ENCODE data around the gene MALL. TPM values are rescaled to one million over a fixed set of nuclear protein-coding genes. Genes with fewer than 3 reads are reported as not detected.
"Not testable (repeated sequence)": the region's sequence is repeated elsewhere in the genome, so short reads cannot be mapped to it uniquely, and the experiment has no call there.

Gene MALL
- total and polyA plus RNA-seq, 9 donors: 5.6 to 16.1 (median 8.4) TPM

GRCh38 chr2:110068153-110068552 is 47.5 kb downstream of the MALL start:
- H3K9me3 ChIP-seq (replicated peaks; ENCODE audit: control insufficient read depth, low read depth, low read length); H3K27ac ChIP-seq (ENCODE audit: low read length); H3K27me3 ChIP-seq (ENCODE audit: control insufficient read depth, insufficient read depth, low read length); H3K4me1 ChIP-seq (ENCODE audit: control insufficient read depth, insufficient read depth, low read length); H3K4me3 ChIP-seq (ENCODE audit: low read length); DNase-seq; H3K36me3 ChIP-seq (ENCODE audit: control insufficient read depth, insufficient read depth, low read length): not testable (repeated sequence)
- 80% methylated on average over 2 of the region's 3 CpGs for WGBS (ENCODE audit: insufficient coverage)

- not testable (repeated sequence) for DNase-seq; H3K9me3 ChIP-seq (replicated peaks; ENCODE audit: control insufficient read depth, low read depth, low read length); H3K36me3 ChIP-seq (ENCODE audit: control insufficient read depth, insufficient read depth, low read length); H3K4me1 ChIP-seq (ENCODE audit: control insufficient read depth, insufficient read depth, low read length); H3K27ac ChIP-seq (ENCODE audit: low read length); H3K27me3 ChIP-seq (ENCODE audit: control insufficient read depth, insufficient read depth, low read length); H3K4me3 ChIP-seq (ENCODE audit: low read length)
- no CpG with 5 or more reads among the region's 3 CpGs for WGBS (ENCODE audit: insufficient coverage)
Measured at GRCh38 chr2:110062332-110062731, 53.3 kb downstream of the MALL start.

GRCh38 chr2:110060550-110060949 is 55.1 kb downstream of the MALL start:
- H3K27ac ChIP-seq (ENCODE audit: low read length); H3K4me1 ChIP-seq (ENCODE audit: control insufficient read depth, insufficient read depth, low read length); H3K4me3 ChIP-seq (ENCODE audit: low read length); DNase-seq; H3K36me3 ChIP-seq (ENCODE audit: control insufficient read depth, insufficient read depth, low read length); H3K9me3 ChIP-seq (replicated peaks; ENCODE audit: control insufficient read depth, low read depth, low read length); H3K27me3 ChIP-seq (ENCODE audit: control insufficient read depth, insufficient read depth, low read length): not testable (repeated sequence)
- WGBS (ENCODE audit: insufficient coverage): no CpG with 5 or more reads among the region's 2 CpGs

- not testable (repeated sequence) for H3K4me3 ChIP-seq (ENCODE audit: low read length); H3K9me3 ChIP-seq (replicated peaks; ENCODE audit: control insufficient read depth, low read depth, low read length); DNase-seq; H3K27ac ChIP-seq (ENCODE audit: low read length); H3K27me3 ChIP-seq (ENCODE audit: control insufficient read depth, insufficient read depth, low read length); H3K36me3 ChIP-seq (ENCODE audit: control insufficient read depth, insufficient read depth, low read length); H3K4me1 ChIP-seq (ENCODE audit: control insufficient read depth, insufficient read depth, low read length)
- no CpG with 5 or more reads among the region's 1 CpG for WGBS (ENCODE audit: insufficient coverage)
Measured at GRCh38 chr2:110059694-110060358, 55.8 kb downstream of the MALL start.

- WGBS (ENCODE audit: insufficient coverage): no CpG with 5 or more reads among the region's 11 CpGs
- not testable (repeated sequence) for H3K4me3 ChIP-seq (ENCODE audit: low read length); H3K27ac ChIP-seq (ENCODE audit: low read length); H3K36me3 ChIP-seq (ENCODE audit: control insufficient read depth, insufficient read depth, low read length); H3K27me3 ChIP-seq (ENCODE audit: control insufficient read depth, insufficient read depth, low read length); DNase-seq; H3K9me3 ChIP-seq (replicated peaks; ENCODE audit: control insufficient read depth, low read depth, low read length); H3K4me1 ChIP-seq (ENCODE audit: control insufficient read depth, insufficient read depth, low read length)
Measured at GRCh38 chr2:110059009-110059693, 56.5 kb downstream of the MALL start.

GRCh38 chr2:110058034-110058433 is 57.6 kb downstream of the MALL start:
- H3K4me3 ChIP-seq (ENCODE audit: low read length); H3K9me3 ChIP-seq (replicated peaks; ENCODE audit: control insufficient read depth, low read depth, low read length); H3K27ac ChIP-seq (ENCODE audit: low read length); H3K36me3 ChIP-seq (ENCODE audit: control insufficient read depth, insufficient read depth, low read length); H3K27me3 ChIP-seq (ENCODE audit: control insufficient read depth, insufficient read depth, low read length); DNase-seq; H3K4me1 ChIP-seq (ENCODE audit: control insufficient read depth, insufficient read depth, low read length): not testable (repeated sequence)

GRCh38 chr2:110055819-110056408 is 59.7 kb downstream of the MALL start:
- H3K4me1 ChIP-seq (ENCODE audit: control insufficient read depth, insufficient read depth, low read length); H3K9me3 ChIP-seq (replicated peaks; ENCODE audit: control insufficient read depth, low read depth, low read length); H3K27me3 ChIP-seq (ENCODE audit: control insufficient read depth, insufficient read depth, low read length); H3K36me3 ChIP-seq (ENCODE audit: control insufficient read depth, insufficient read depth, low read length); H3K27ac ChIP-seq (ENCODE audit: low read length); DNase-seq; H3K4me3 ChIP-seq (ENCODE audit: low read length): not testable (repeated sequence)
- WGBS (ENCODE audit: insufficient coverage): no CpG with 5 or more reads among the region's 8 CpGs

- WGBS (ENCODE audit: insufficient coverage): no CpG with 5 or more reads among the region's 11 CpGs
- H3K9me3 ChIP-seq (replicated peaks; ENCODE audit: control insufficient read depth, low read depth, low read length); H3K4me3 ChIP-seq (ENCODE audit: low read length); H3K27me3 ChIP-seq (ENCODE audit: control insufficient read depth, insufficient read depth, low read length); H3K36me3 ChIP-seq (ENCODE audit: control insufficient read depth, insufficient read depth, low read length); H3K4me1 ChIP-seq (ENCODE audit: control insufficient read depth, insufficient read depth, low read length): not testable (repeated sequence)
- H3K27ac ChIP-seq (ENCODE audit: low read length): peak overlapping the region; percentile 42
- DNase-seq: peak; percentile 81
Measured at GRCh38 chr2:110054521-110055407, 60.9 kb downstream of the MALL start.

- H3K9me3 ChIP-seq (replicated peaks; ENCODE audit: control insufficient read depth, low read depth, low read length); H3K27ac ChIP-seq (ENCODE audit: low read length); H3K27me3 ChIP-seq (ENCODE audit: control insufficient read depth, insufficient read depth, low read length); H3K36me3 ChIP-seq (ENCODE audit: control insufficient read depth, insufficient read depth, low read length); H3K4me3 ChIP-seq (ENCODE audit: low read length); DNase-seq; H3K4me1 ChIP-seq (ENCODE audit: control insufficient read depth, insufficient read depth, low read length): not testable (repeated sequence)
- WGBS (ENCODE audit: insufficient coverage): no CpG with 5 or more reads among the region's 5 CpGs
Measured at GRCh38 chr2:110053688-110054087, 61.9 kb downstream of the MALL start.

- not testable (repeated sequence) for H3K4me3 ChIP-seq (ENCODE audit: low read length); H3K27ac ChIP-seq (ENCODE audit: low read length); H3K36me3 ChIP-seq (ENCODE audit: control insufficient read depth, insufficient read depth, low read length); H3K4me1 ChIP-seq (ENCODE audit: control insufficient read depth, insufficient read depth, low read length); H3K9me3 ChIP-seq (replicated peaks; ENCODE audit: control insufficient read depth, low read depth, low read length); DNase-seq; H3K27me3 ChIP-seq (ENCODE audit: control insufficient read depth, insufficient read depth, low read length)
- WGBS (ENCODE audit: insufficient coverage): no CpG with 5 or more reads among the region's 4 CpGs
Measured at GRCh38 chr2:110052166-110052565, 63.5 kb downstream of the MALL start.

All from muscle of leg (tissue), 11 donors.